ENCODE measurements around the gene NPFFR2. TPM values are rescaled to one million over a fixed set of nuclear protein-coding genes. Genes with fewer than 3 reads are reported as not detected.

The NPFFR2 gene
- not detected for total RNA-seq (2013)
- polyA plus RNA-seq (not detected), polyA minus RNA-seq (not detected in 2 replicates), total RNA-seq (0 to 0.81 (median 0) reads per million in 11 experiments)

DNA sequence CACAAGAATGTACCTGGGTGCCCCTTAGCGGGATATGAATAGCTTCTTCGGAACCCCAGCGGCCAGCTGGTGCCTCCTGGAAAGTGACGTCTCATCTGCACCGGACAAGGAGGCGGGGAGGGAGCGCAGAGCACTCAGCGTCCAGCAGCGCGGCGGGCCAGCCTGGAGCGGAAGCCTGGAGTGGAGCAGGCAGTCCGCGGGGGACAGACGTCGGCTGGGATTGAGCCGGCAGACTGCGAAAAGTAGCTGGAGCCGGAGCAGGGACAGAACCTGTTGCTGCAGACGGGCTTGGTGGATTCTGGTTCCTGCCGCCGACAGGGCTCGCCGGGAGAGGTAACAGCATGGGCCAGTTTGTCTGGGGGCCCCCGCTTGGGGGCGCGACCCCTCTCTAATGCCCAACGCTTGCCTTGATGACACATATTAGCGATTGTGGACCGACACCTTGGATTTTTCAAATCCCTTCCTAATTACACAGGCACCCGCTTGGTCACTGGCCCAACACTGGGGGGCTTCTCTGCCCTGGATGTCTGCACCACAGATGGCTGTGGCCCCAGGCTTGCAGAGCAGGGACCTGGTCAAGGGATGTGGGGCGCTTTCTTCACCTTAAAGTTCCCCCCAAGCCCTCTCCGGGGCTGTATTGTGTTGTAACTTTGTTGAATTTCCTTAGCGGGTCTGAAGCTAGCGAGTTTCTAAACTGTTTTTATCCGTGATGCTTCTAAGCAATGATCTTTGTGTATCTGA is at the start of gene NPFFR2:
TSS of gene NPFFR2 (plus strand) at position 133 of the 741 bp plus-strand sequence. CDS start 96,592 bp downstream, outside the sequence.
- no peaks in the 10 kb centered on the region for H3K4me1 ChIP-seq (ENCODE audit: control insufficient read depth in 1 of 2, insufficient read depth in 2 of 2, low read length in 2 of 2)
- H2AFZ ChIP-seq (ENCODE audit: insufficient read depth, low read depth, low read length, poor library complexity, severe bottlenecking): no peak within 1 kb of the TSS
- peaks cover 3 to 9% of the 10 kb centered on the region in 2 donors for H3K9me3 ChIP-seq (replicated peaks in 1 of 2; ENCODE audit: control insufficient read depth in 1 of 2, insufficient read depth in 1 of 2, low read length in 2 of 2)
- Mint-ChIP-seq H3K27me3 (ENCODE audit: low read depth in 3 of 3) (peaks cover 16 to 20% (median 17%) of the 10 kb centered on the region in 3 donors), H3K36me3 (no peaks in the 10 kb centered on the region), H3K4me3 (peak within 1 kb of the TSS in 1 of 2 donors; percentile 67), H3K27ac (no peak within 1 kb of the TSS), H3K4me1 (peaks cover 2% of the 10 kb centered on the region), H3K9me3 (peaks cover 0 to 9% (median 5%) of the 10 kb centered on the region in 7 donors)
- TF ChIP-seq, protein P1, sequence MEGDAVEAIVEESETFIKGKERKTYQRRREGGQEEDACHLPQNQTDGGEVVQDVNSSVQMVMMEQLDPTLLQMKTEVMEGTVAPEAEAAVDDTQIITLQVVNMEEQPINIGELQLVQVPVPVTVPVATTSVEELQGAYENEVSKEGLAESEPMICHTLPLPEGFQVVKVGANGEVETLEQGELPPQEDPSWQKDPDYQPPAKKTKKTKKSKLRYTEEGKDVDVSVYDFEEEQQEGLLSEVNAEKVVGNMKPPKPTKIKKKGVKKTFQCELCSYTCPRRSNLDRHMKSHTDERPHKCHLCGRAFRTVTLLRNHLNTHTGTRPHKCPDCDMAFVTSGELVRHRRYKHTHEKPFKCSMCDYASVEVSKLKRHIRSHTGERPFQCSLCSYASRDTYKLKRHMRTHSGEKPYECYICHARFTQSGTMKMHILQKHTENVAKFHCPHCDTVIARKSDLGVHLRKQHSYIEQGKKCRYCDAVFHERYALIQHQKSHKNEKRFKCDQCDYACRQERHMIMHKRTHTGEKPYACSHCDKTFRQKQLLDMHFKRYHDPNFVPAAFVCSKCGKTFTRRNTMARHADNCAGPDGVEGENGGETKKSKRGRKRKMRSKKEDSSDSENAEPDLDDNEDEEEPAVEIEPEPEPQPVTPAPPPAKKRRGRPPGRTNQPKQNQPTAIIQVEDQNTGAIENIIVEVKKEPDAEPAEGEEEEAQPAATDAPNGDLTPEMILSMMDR (IDR thresholded peaks at IDR 0.05): no peak
- H3K27me3 ChIP-seq (ENCODE audit: control insufficient read depth in 2 of 2, insufficient read depth in 2 of 2, low read length in 2 of 2): peaks cover 14 to 20% of the 10 kb centered on the region in 2 donors
- H3K79me2 ChIP-seq (ENCODE audit: insufficient read depth, low read length): no peaks in the 10 kb centered on the region
- DNase-seq: no peak
- H3K4me2 ChIP-seq (replicated peaks; ENCODE audit: extremely low read depth, low read length, poor library complexity, severe bottlenecking): no peak within 1 kb of the TSS
- H3K4me3 ChIP-seq (replicated peaks in 1 of 3; ENCODE audit: low read depth in 2 of 3, low read length in 3 of 3): no peak within 1 kb of the TSS
- no peaks in the 10 kb centered on the region for H4K20me1 ChIP-seq (ENCODE audit: insufficient read depth, low read length)
- no peaks in the 10 kb centered on the region for H3K36me3 ChIP-seq (replicated peaks in 1 of 2; ENCODE audit: control insufficient read depth in 1 of 2, insufficient read depth in 2 of 2, low read length in 2 of 2)
- intact Hi-C loops (cut with micrococcal nuclease): no loop called here
- 18% methylated on average over 33 of the region's 36 CpGs for WGBS (ENCODE audit: insufficient coverage)
- H3K27ac ChIP-seq (ENCODE audit: low read depth in 1 of 2, low read length in 2 of 2): no peak within 1 kb of the TSS
- no peak within 1 kb of the TSS for H3K9ac ChIP-seq (ENCODE audit: insufficient read depth, low read length, poor library complexity, severe bottlenecking)

DNA sequence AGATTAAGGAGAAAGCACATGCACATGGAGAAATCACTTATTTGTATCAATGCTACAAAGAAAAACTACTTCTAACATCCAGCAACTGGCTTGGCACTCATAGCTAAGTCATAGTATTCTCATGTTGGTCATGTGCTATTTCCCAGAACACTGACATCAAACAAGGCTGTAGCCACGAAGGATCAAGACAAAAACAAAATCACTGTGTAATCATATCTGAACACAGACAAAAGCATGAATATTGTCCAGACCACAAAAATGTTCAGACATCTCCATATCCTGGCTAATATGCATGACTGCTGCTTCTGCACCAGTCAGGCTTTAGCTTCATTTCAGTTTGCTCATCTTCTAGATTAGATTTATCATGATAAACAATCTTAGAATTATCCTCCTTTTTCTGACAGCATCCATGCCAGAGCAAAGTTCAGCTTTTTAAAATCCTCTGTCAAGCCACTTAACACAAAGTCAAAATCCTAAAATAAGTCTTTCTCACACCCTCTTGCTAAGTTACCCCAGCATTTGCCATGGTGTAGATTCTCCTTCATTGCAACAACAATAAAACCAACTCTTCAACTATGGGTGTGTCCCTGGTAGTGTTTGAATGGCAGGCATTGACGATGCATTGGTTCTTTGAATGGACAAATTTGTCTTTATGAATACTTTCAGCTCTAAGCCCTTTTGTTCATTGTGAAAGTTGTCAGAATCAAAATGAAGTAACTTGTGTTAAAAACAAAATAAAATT is 39.1 kb upstream of the NPFFR2 start:
- no peak overlapping the region for H3K9ac ChIP-seq (ENCODE audit: insufficient read depth, low read length, poor library complexity, severe bottlenecking)
- no peaks in the 10 kb centered on the region for H3K36me3 ChIP-seq (replicated peaks in 1 of 2; ENCODE audit: control insufficient read depth in 1 of 2, insufficient read depth in 2 of 2, low read length in 2 of 2)
- no peak overlapping the region for H3K4me2 ChIP-seq (replicated peaks; ENCODE audit: extremely low read depth, low read length, poor library complexity, severe bottlenecking)
- Mint-ChIP-seq H3K4me1 (no peaks in the 10 kb centered on the region), H3K4me3 (no peak overlapping the region), H3K9me3 (peaks cover 3 to 15% (median 12%) of the 10 kb centered on the region in 7 donors), H3K36me3 (no peaks in the 10 kb centered on the region), H3K27ac (no peak overlapping the region), H3K27me3 (ENCODE audit: low read depth in 3 of 3) (no peaks in the 10 kb centered on the region)
- H4K20me1 ChIP-seq (ENCODE audit: insufficient read depth, low read length): no peaks in the 10 kb centered on the region
- DNase-seq: no peak
- TF ChIP-seq, protein P1 (IDR thresholded peaks at IDR 0.05): no peak
- H2AFZ ChIP-seq (ENCODE audit: insufficient read depth, low read depth, low read length, poor library complexity, severe bottlenecking): no peak overlapping the region
- peaks cover 0 to 9% of the 10 kb centered on the region in 2 donors for H3K9me3 ChIP-seq (replicated peaks in 1 of 2; ENCODE audit: control insufficient read depth in 1 of 2, insufficient read depth in 1 of 2, low read length in 2 of 2)
- H3K27me3 ChIP-seq (ENCODE audit: control insufficient read depth in 2 of 2, insufficient read depth in 2 of 2, low read length in 2 of 2): no peaks in the 10 kb centered on the region
- H3K4me3 ChIP-seq (replicated peaks in 1 of 3; ENCODE audit: low read depth in 2 of 3, low read length in 3 of 3): no peak overlapping the region
- H3K79me2 ChIP-seq (ENCODE audit: insufficient read depth, low read length): no peaks in the 10 kb centered on the region
- 67% methylated on average over 1 of the region's 2 CpGs for WGBS (ENCODE audit: insufficient coverage)
- H3K4me1 ChIP-seq (ENCODE audit: control insufficient read depth in 1 of 2, insufficient read depth in 2 of 2, low read length in 2 of 2): no peaks in the 10 kb centered on the region
- H3K27ac ChIP-seq (ENCODE audit: low read depth in 1 of 2, low read length in 2 of 2): no peak overlapping the region
- intact Hi-C loops (cut with micrococcal nuclease): no loop called here

All from CD14-positive monocyte (primary cell).